SW 1271 (cell line): Measurements from ENCODE around the gene CHD9NB.
"Not testable (repeated sequence)": the region's sequence is repeated elsewhere in the genome, so short reads cannot be mapped to it uniquely, and the experiment has no call there.

Experiments used
- DNase-seq, 2 experiments: peaks; one replicate each; lab custom pipeline; 2025; lab: John Stamatoyannopoulos, UW

The CHD9NB gene

GRCh38 chr16:53083119-53083518 is 30.4 kb upstream of the CHD9NB start:
- DNase-seq: no peak

GRCh38 chr16:53082509-53082908 is 29.8 kb upstream of the CHD9NB start:
- no peak for DNase-seq

GRCh38 chr16:53081686-53082407 is 29.1 kb upstream of the CHD9NB start:
- no peak for DNase-seq

- DNase-seq: no peak
These were observed 28.3 kb upstream of the CHD9NB start for GRCh38 chr16:53081032-53081424.

GRCh38 chr16:53080345-53081031 is 27.8 kb upstream of the CHD9NB start:
- no peak for DNase-seq

- DNase-seq: no peak
These were observed 26.2 kb upstream of the CHD9NB start for GRCh38 chr16:53078765-53079485.

GRCh38 chr16:53078247-53078646 is 25.6 kb upstream of the CHD9NB start:
- no peak for DNase-seq

GRCh38 chr16:53075461-53075860 is 22.8 kb upstream of the CHD9NB start:
- DNase-seq: not testable (repeated sequence)

- not testable (repeated sequence) for DNase-seq
These were observed 21.6 kb upstream of the CHD9NB start for GRCh38 chr16:53074296-53074695.

- no peak for DNase-seq
These were observed 20.3 kb upstream of the CHD9NB start for GRCh38 chr16:53073022-53073421.

- no peak for DNase-seq
These were observed 19.1 kb upstream of the CHD9NB start for GRCh38 chr16:53071748-53072301.

GRCh38 chr16:53069772-53070171 is 17.1 kb upstream of the CHD9NB start:
- DNase-seq: no peak

GRCh38 chr16:53068423-53068833 is 15.7 kb upstream of the CHD9NB start:
- no peak for DNase-seq

GRCh38 chr16:53067675-53068074 is 15.0 kb upstream of the CHD9NB start:
- DNase-seq: no peak

GRCh38 chr16:53065461-53066061 is 12.9 kb upstream of the CHD9NB start:
- DNase-seq: no peak

- no peak for DNase-seq
These were observed 11.4 kb upstream of the CHD9NB start for GRCh38 chr16:53064081-53064578.

- DNase-seq: no peak
These were observed 9.0 kb upstream of the CHD9NB start for GRCh38 chr16:53061701-53062159.

- no peak for DNase-seq
These were observed 8.6 kb upstream of the CHD9NB start for GRCh38 chr16:53061256-53061655.

GRCh38 chr16:53059672-53060071 is 7.0 kb upstream of the CHD9NB start:
- no peak for DNase-seq

- DNase-seq: no peak
These were observed 6.2 kb upstream of the CHD9NB start for GRCh38 chr16:53058882-53059281.

GRCh38 chr16:53058441-53058840 is 5.7 kb upstream of the CHD9NB start:
- no peak for DNase-seq

- no peak for DNase-seq
These were observed 5.0 kb upstream of the CHD9NB start for GRCh38 chr16:53057658-53058057.
